Activated gamma-delta T cell treated with anti-CD3 and anti-CD28 coated beads, Interleukin-2, amount 50 U/mL, for 16 hours (primary cell): ENCODE data around the gene OCRL.

Source experiments
- DNase-seq: peaks from one replicate; pipeline ENCODE4 v3.0.0-alpha.2; 2020; ENCODE audit warnings: low read depth

Gene OCRL

DNA sequence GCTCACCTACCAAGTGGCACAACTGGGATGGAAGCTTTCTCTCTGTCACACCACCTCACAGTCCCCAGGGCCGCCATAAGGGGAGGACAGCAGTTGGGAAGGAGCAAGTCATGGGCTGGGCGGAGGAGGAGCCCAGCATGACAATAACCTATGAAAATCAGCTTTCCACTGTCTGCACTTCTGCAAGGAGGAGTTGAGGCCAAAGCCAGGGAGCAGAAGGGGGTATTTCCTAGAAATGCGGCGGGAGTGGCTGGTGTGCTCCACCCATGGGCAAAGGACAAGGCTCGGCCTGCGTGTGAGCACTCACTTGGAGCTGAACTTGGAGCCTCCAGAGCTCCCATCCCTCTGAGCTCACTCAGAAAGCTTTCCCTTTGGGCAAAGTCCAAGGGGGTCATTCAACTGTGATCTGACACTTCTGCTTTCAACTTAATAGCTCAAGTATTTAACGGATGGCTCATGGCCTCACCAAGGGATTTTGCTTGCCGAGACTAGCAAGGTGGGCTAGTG lies 96.2 kb downstream of the OCRL start:
- no peak for DNase-seq

DNA sequence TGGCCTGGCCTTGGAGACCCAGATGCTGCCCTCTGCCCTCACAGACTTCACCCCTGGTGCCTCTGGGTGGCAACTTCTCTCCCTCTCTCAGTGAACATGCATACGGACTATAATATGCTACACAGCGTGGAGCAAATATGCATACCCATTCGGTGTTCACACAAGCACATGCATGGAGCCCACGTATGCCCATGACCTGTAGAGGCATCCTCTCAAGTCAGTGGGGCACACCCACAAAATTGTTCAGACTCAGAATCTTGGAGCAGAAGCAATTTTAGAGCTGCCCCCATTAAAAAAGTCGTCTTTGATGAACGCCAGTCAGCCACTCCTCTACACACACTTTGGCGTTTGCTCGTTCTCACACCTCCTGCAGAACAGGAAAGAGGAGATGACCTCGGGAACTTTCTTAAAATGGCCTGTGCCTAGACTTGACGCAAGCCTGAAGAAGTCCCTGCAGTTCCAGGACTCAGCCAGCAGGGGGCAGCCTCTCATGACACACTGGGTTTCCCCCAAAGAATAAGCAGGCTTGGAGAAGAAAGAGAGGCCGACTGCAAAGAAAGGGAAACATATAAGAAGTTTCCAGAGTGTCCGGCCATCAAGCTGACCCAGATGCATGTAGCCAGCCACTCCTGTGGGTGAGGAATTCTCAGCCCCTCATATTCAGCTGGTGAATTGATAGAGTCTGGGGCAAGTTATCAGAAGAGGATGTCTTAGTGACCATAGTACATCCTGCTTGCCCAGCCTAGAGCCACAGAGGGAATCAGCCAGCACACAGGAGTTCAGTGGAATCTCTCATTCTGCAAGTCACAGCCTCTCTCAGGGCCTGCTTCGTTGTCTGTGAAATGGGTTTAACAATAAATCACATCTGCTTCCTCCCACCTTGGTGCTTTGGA lies 97.4 kb downstream of the OCRL start:
- DNase-seq = peak; percentile 68

- no peak for DNase-seq
These were observed 98.9 kb downstream of the OCRL start for GRCh38 chrX:129638917-129639316.

DNA sequence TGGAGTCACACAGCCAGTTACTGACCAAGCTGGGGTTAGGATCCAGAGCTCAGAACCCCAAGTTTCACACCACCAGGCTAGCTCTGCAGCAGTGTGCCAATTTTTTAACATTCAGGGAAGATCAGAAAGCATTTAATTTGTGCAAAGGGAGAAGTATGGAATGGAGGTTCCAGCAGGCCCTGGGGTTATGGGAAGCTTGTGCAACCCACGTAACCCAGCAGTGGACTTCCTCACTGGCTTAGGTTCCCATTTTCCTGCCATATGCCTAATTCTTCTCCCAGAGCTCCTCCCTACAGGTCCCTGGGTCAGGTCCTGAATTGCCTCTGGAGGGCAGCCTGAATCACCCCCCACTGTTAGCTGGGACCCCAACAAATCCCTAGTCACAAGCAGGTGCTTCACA lies 100.7 kb downstream of the OCRL start:
- DNase-seq = no peak

- no peak for DNase-seq
These were observed 101.4 kb downstream of the OCRL start for GRCh38 chrX:129641469-129641868.

GRCh38 chrX:129641941-129642340 lies 101.9 kb downstream of the OCRL start:
- DNase-seq = no peak
